ENCODE results near the gene MGAT5B. TPM values are rescaled to one million over a fixed set of nuclear protein-coding genes. Genes with fewer than 3 reads are reported as not detected.
"Not testable (repeated sequence)": the region's sequence is repeated elsewhere in the genome, so short reads cannot be mapped to it uniquely, and the experiment has no call there.

The MGAT5B gene
- polyA plus RNA-seq, 1 donor = 1.5 TPM

DNA sequence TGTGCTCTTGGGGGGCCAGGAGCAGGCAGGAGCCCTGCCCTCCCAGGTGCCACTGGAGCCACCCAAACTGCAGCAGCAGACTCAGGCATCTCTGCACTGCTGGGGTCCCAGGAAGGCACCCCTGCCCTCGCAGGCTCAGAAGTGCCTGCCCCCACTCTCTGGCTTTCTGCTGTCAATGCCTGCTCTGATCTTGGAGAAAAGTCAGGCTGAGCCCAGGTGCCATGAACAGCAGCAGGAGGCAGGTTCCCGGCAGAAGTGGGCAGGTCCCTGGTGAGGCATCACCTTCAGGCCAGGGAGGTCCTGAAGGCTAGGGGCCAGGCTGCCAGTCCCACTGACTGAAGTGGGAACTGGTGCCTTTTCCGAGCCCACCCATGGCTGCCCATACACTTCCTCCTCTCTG, 106.5 kb downstream of the MGAT5B start:
- DNase-seq = no peak

- DNase-seq = not testable (repeated sequence)
Measured at GRCh38 chr17:76978050-76978449, 109.8 kb downstream of the MGAT5B start.

GRCh38 chr17:76981545-76982295, 113.5 kb downstream of the MGAT5B start:
- DNase-seq = no peak

- no peak for DNase-seq
Measured at GRCh38 chr17:76982408-76983074, 114.3 kb downstream of the MGAT5B start.

DNA sequence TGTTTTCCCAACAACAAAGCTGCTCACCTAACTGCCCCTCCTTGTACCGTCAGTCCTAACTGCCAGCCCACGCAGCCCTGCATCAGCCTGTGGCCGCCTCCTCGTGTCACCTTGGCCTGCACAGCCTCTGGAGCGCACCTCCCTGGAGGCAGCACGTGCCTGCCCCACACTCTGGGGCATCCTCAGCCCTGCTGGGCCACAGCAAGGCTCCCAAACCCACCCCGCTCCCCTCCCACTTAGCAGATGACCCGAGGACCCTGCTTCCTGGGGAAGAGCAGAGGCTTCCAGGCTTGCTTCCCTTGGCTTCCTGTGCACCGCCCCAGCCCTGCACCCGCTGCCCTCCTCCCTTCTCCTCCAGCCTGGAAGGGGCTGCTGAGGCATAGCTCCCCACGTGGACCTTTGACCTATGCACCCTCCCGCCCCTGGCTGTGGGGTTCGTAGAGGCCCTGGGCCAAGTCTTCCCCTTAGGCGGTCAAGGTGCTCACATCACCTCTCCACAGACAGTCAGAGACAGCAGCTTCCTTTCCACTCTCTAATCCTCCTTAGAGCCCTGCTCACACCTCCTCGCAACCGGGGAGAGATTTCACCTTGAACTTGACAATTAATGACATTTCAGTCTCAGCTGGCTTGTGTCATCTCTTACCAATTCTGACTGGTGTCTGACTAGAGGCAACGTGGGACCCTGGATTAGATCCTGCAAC, 115.0 kb downstream of the MGAT5B start:
- no peak for DNase-seq

DNA sequence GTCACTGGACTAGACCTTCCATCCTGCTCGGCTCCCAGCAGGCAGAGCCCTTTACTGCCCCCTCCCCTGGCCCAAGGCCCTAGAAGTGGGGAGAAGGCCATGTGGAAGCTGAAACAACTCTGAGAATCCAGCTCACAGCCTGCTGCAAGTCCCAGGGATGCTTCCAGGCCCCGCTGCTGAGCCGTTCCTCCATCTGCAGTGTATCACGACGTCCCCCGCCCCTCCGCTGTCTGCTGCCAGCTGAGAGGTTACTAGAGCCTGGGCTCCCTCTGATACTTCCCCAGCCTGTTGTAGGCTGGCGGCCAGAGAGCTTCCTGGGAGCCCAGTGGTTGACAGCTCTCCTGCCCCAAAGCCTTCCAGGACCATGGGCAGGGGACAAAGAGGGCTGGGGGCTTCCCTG, 118.2 kb downstream of the MGAT5B start:
- peak; percentile 31 for DNase-seq

- DNase-seq = no peak
Measured at GRCh38 chr17:76987486-76988093, 119.4 kb downstream of the MGAT5B start.

- no peak for DNase-seq
Measured at GRCh38 chr17:76988796-76989195, 120.6 kb downstream of the MGAT5B start.

- DNase-seq = no peak
Measured at GRCh38 chr17:76989519-76989918, 121.3 kb downstream of the MGAT5B start.

DNA sequence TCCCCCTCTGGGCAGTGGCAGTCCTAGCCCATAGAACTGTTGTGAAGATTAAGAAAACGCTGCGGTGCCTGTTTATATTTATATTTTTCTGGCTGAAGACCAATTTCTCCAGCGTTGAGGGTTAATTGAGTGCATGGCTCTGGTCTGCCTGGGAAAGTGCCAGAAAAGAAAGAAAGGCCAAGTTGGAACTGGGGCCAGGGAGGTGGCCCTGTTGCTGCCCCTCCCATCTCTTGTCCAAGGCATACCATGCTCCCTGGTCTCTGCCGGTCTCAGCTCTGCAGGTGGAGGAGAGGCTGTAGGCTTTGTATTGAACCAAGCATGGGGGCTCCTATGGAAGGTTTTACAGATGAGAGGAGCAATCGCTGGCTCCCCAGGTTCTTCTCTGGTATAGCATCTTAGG, 124.7 kb downstream of the MGAT5B start:
- no peak for DNase-seq

DNA sequence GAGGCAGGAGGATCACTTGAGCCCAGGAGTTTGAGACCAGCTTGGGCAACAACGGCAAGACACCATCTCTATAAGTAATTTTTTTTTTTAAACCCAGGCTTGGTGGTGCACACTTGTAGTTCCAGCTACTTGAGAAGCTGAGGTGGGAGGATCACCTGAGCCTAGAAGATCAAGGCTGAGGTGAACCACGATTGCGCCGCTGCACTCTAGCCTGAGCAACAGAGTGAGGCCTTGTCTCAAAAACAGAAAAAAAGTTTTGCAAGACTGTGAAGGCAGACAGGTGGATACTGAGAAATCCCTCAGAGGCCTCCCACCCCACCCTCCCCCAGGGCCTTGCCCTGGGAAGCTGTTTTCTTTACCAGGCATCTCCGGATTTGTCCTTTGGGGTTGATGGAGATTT, 125.4 kb downstream of the MGAT5B start:
- no peak for DNase-seq

DNA sequence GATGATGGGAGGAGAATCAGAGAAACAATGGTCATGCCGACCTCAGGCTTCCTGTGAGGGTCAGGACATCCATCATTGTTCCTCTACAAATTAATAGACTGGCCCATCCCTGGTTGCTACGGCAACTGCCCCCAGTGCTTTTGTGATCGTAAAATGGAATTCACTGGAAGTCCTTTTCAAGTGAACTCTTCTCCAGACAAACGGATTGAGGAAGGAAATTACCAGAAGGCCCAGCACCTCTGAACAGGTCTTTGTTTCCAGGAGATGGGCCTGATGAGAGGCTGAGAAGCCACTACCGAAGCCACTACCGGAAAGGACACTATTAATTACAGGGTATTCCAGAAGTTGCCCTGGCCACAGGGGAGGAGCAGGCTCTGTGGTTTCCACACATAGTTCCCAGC, 126.0 kb downstream of the MGAT5B start:
- DNase-seq = no peak

DNA sequence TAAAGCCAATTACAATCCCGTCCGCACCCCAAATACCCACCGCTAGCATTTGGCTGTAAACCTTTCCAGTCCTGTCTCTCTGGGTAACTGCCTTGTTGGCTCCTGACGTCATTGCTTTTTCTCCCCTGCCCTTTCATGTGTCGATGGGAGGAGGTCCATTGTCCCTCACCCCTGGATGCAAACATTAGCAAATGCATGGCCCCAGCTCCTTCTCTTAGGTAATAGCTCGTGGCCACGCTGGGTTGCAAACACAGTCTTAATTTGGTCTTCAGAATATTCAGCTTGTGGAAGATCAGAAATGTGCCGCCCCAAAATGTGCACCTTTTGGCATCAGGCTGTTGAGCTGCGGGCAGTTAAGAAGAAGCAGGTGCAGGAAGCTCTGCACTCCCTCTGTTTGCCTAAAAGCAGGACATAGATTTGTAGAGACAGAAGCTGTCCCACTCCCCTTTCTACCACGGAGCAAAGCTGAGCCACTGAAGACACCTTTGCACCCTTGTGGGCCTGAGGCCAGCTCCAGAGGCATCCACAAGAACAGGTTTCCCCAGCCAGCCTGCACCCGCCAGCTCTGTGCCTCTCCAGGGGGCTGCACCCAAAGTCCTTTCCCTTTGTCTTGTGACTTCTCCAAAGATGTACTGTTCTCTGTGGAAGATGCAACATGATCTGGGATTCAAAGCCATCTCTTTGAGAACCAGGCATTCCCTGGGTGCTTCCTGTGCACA, 127.3 kb downstream of the MGAT5B start:
- DNase-seq = no peak

- no peak for DNase-seq
Measured at GRCh38 chr17:76996741-76997694, 128.8 kb downstream of the MGAT5B start.

DNA sequence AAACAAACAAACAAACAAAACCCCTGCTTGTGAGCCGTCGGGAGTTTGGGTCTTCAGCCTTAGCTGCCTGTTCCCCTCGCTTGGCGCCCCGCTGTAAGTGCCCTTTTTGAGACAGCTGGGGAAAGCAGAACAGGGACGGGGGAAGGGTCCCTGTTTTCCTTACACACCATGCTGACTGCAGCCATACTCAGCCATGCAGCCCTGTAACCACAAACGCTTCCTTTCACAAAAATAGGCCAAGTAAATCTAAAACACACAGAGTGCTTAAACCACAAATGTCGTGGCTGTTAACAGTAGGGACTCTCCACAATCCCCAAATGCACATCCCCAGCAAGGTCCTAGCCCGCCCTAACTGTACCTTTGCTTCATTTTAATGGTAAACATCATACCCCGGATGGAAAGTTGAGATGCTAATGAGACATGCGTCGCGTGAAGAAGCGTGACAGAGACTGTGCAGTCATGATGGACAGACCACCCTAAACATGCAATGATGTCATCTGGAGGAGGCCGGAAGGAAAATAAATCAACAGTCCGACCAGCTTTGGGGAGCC, 129.9 kb downstream of the MGAT5B start:
- no peak for DNase-seq

GRCh38 chr17:76998839-76999238, 130.6 kb downstream of the MGAT5B start:
- no peak for DNase-seq
